K562 (cell line): ENCODE measurements around the gene CCDC194. TPM values are rescaled to one million over a fixed set of nuclear protein-coding genes. Genes with fewer than 3 reads are reported as not detected.
A peak's percentile ranks its signal among the peaks of the same experiment; 100 is the strongest.

ENCODE experiments used
- ARNT ChIP-seq, 2 experiments: fragments of 450-650 bp; IDR thresholded peaks; 2 replicates each; pipeline ENCODE4 v1.6.1; 2016; ENCODE audit warnings: mild to moderate bottlenecking in 1 of 2
- ASH1L ChIP-seq: fragments of 450-650 bp; IDR thresholded peaks from 2 replicates; pipeline ENCODE4 v1.6.1; 2018; ENCODE audit warnings: borderline replicate concordance, mild to moderate bottlenecking, low read depth; ENCODE audit not compliant: partially characterized antibody
- CXXC5 ChIP-seq: fragments of 250-450 bp; sonication (Bioruptor Pico); IDR thresholded peaks from 2 replicates; pipeline ENCODE4 v1.8.0; 2022; ENCODE audit warnings: inconsistent platforms, mild to moderate bottlenecking, moderate library complexity
- DLX4 ChIP-seq: fragments of 250-450 bp; sonication (Bioruptor Pico); IDR thresholded peaks from 2 replicates; pipeline ENCODE4 v1.6.1; 2021; ENCODE audit warnings: mild to moderate bottlenecking
- JUND ChIP-seq, 2 experiments: IDR thresholded peaks; 2 replicates in 1 of 2; 3 replicates in 1 of 2; pipeline ENCODE4 v1.6.1; 2011; ENCODE audit warnings: borderline replicate concordance in 2 of 2, low read depth in 2 of 2, low read length in 2 of 2, improper control_type of control experiment in 1 of 2, missing biosample characterization in 1 of 2, missing genetic modification characterization in 1 of 2, missing genetic modification reagents in 1 of 2
- KDM4B ChIP-seq, 2 experiments: fragments of 450-650 bp in 1 of 2; sonication (generic) in 1 of 2; IDR thresholded peaks; 2 replicates each; pipeline ENCODE4 v1.6.1; 2016 to 2017; ENCODE audit warnings: borderline replicate concordance in 2 of 2, antibody characterized with exemption in 1 of 2, low read depth in 1 of 2, mild to moderate bottlenecking in 1 of 2
- NELFE ChIP-seq: IDR thresholded peaks from 2 replicates; pipeline ENCODE4 v1.6.1; 2011; ENCODE audit warnings: mild to moderate bottlenecking; ENCODE audit not compliant: insufficient read depth, insufficient read length
- NFE2 ChIP-seq: IDR thresholded peaks from 2 replicates; pipeline ENCODE4 v1.6.1; 2014; ENCODE audit warnings: antibody characterized with exemption, low read depth
- NRF1 ChIP-seq, 2 experiments: fragments of 450-650 bp; IDR thresholded peaks in 1 of 2; conservative IDR thresholded peaks in 1 of 2; 2 replicates each; pipeline ENCODE4 v1.6.1; 2014; ENCODE audit warnings: mild to moderate bottlenecking in 2 of 2
- RBFOX2 ChIP-seq: fragments of 200-400 bp; formaldehyde crosslinking; IDR thresholded peaks from 2 replicates; pipeline ENCODE4 v1.6.1; 2017; ENCODE audit warnings: low read depth, mild to moderate bottlenecking, low read length, moderate library complexity
- RNF2 ChIP-seq: sonication (generic); IDR thresholded peaks from 2 replicates; pipeline ENCODE4 v1.6.1; 2016
- SIRT6 ChIP-seq: IDR thresholded peaks from one replicate; pipeline ENCODE4 v1.6.1; 2012; ENCODE audit warnings: low read depth, mild to moderate bottlenecking, control low read depth, inconsistent platforms, low read length, moderate library complexity
- YY1 ChIP-seq, 3 experiments: IDR thresholded peaks; 2 replicates each; pipeline ENCODE4 v1.6.1; 2011; ENCODE audit warnings: low read length in 2 of 3, mild to moderate bottlenecking in 2 of 3, moderate library complexity in 2 of 3, borderline replicate concordance in 1 of 3, control low read depth in 1 of 3, low read depth in 1 of 3; ENCODE audit not compliant: insufficient read depth in 3 of 3, insufficient replicate concordance in 2 of 3, control insufficient read depth in 1 of 3, insufficient read length in 1 of 3; ENCODE audit errors: extremely low read depth in 1 of 3
- ZHX1 ChIP-seq: fragments of 150-350 bp; conservative IDR thresholded peaks from 2 replicates; pipeline ENCODE4 v1.6.1; 2014; ENCODE audit warnings: low read length
- ZNF518B ChIP-seq: fragments of 250-450 bp; sonication (Bioruptor Pico); IDR thresholded peaks from 2 replicates; pipeline ENCODE4 v1.5.0; 2021; ENCODE audit warnings: mild to moderate bottlenecking, moderate library complexity
- ZNF740 ChIP-seq, 3 experiments: fragments of 200-800 bp in 1 of 3; sonication (Bioruptor generic) in 1 of 3; sonication (generic) in 1 of 3; formaldehyde crosslinking in 1 of 3; IDR thresholded peaks; 2 replicates each; pipeline versions ENCODE4 v1.6.1 to v1.8.0; 2016 to 2022; ENCODE audit warnings: mild to moderate bottlenecking in 2 of 3, missing compliant biosample characterization in 2 of 3, missing genetic modification characterization in 2 of 3, missing genetic modification reagents in 1 of 3
- ZNF785 ChIP-seq: fragments of 250-450 bp; sonication (Bioruptor Pico); IDR thresholded peaks from 2 replicates; pipeline ENCODE4 v1.4.0; 2020; ENCODE audit warnings: mild to moderate bottlenecking
- polyA plus RNA-seq, 8 experiments: library from polyadenylated mRNA; depleted of rRNA in 4 of 8; stranded (reverse) in 5 of 8; unstranded in 3 of 8; fragments of >200 nt; fragmentation: Nextera tagmentation in 2 of 8; fragmentation: Illumina TruSeq in 1 of 8; extraction: Ambion mirVana in 2 of 8; extraction: Trizol in 1 of 8; gene quantifications; 2 replicates each; pipeline versions ENCODE4 v1.2.1 to v1.2.3, GENCODE V29; 2011 to 2014; ENCODE audit warnings: inconsistent platforms in 1 of 8, missing spikeins in 1 of 8
- total RNA-seq, 7 experiments: library from RNA; depleted of rRNA in 6 of 7; stranded (reverse); fragments of >200 nt in 6 of 7; fragmentation: Illumina TruSeq in 2 of 7; extraction: Trizol in 2 of 7; gene quantifications; 2 replicates each; pipeline versions ENCODE4 v1.2.1 to v1.2.3, GENCODE V29; 2011 to 2021; ENCODE audit warnings: low replicate concordance in 1 of 7

The CCDC194 gene
- total and polyA plus RNA-seq, 9 of the 15 experiments (the other 6 are each of a cell fraction or from before 2014, with no cell fraction given) = 0.13 to 1.3 (median 0.39) TPM; not detected in 3

GRCh38 chr19:17424743-17425365 lies 30.9 kb upstream of the CCDC194 start (continued):
- TF ChIP-seq CXXC5 (CRISPR knock-in tag) = peak; percentile 73
- TF ChIP-seq ZNF740 (CRISPR knock-in tag; IDR thresholded peaks at IDR 0.05) = peak; percentile 92
- peak in 1 of 2 experiments; percentile 86; a peak in 2 of 4 replicates for TF ChIP-seq ZNF740 (tag; IDR thresholded peaks at IDR 0.05)
- TF ChIP-seq ZNF785 (CRISPR knock-in tag) = no peak
- no peak for TF ChIP-seq ZHX1
- no peak for TF ChIP-seq SIRT6
- TF ChIP-seq YY1 (IDR thresholded peaks at IDR 0.05; ENCODE audit: borderline replicate concordance in 1 of 3, control insufficient read depth in 1 of 3, extremely low read depth in 1 of 3, insufficient read depth in 3 of 3, insufficient read length in 1 of 3, insufficient replicate concordance in 2 of 3, low read depth in 1 of 3, low read length in 2 of 3) = no peak
- no peak for TF ChIP-seq RNF2
- TF ChIP-seq NRF1 (conservative IDR thresholded peaks at IDR 0.05 in 1 of 2, IDR thresholded peaks at IDR 0.05 in 1 of 2) = peak; percentile 50 to 65
- peak; percentile 42; the same call in 1 of the 2 replicates for TF ChIP-seq RBFOX2
- TF ChIP-seq ZNF518B (CRISPR knock-in tag) = no peak
- TF ChIP-seq ASH1L = no peak
- peak in 1 of 2 experiments; percentile 39; a peak in 1 of 4 replicates for TF ChIP-seq ARNT (IDR thresholded peaks at IDR 0.05)
- TF ChIP-seq DLX4 (CRISPR knock-in tag) = no peak
- TF ChIP-seq KDM4B (IDR thresholded peaks at IDR 0.05; ENCODE audit: borderline replicate concordance in 2 of 2, low read depth in 1 of 2) = peak in 1 of 2 experiments; percentile 52; a peak in 1 of 4 replicates
- TF ChIP-seq NFE2 = no peak
- peak; percentile 32; the same call in 1 of the 2 replicates for TF ChIP-seq JUND (IDR thresholded peaks at IDR 0.05; ENCODE audit: borderline replicate concordance, low read depth, low read length)
- no peak; the same call in 2 of the 3 replicates for TF ChIP-seq JUND (tag; IDR thresholded peaks at IDR 0.05; ENCODE audit: borderline replicate concordance, low read depth, low read length)
- TF ChIP-seq NELFE = no peak
